ENCODE measurements around the gene MMS22L. TPM values are rescaled to one million over a fixed set of nuclear protein-coding genes. Genes with fewer than 3 reads are reported as not detected.

MMS22L gene
- polyA plus RNA-seq, 1 donor (not counting 4 experiments of a cell fraction or from before 2014, with no cell fraction given), result 14.3 TPM

- no peaks in the 10 kb centered on the region for H3K9me3 ChIP-seq (ENCODE audit: control insufficient read depth, low read depth, low read length)
- dilution Hi-C loops (cut with MboI; ENCODE audit: extremely low pct_ligation_motif_present, low sequenced_read_pairs), result no loop called here
- H3K79me2 ChIP-seq (ENCODE audit: control insufficient read depth, insufficient read depth, low read length), result no peaks in the 10 kb centered on the region
- no peak overlapping the region for H3K9ac ChIP-seq (ENCODE audit: control insufficient read depth, extremely low read depth, insufficient read depth, low read length)
- no peaks in the 10 kb centered on the region for H4K20me1 ChIP-seq (ENCODE audit: control insufficient read depth, extremely low read depth, insufficient read depth, low read length)
- DNase-seq (ENCODE audit: low read depth, low spot score) (no peak), FAIRE-seq (no peak)
- TF ChIP-seq CTCF (optimal IDR thresholded peaks at IDR 0.05 in 1 of 3, IDR thresholded peaks at IDR 0.05 in 1 of 3, conservative IDR thresholded peaks at IDR 0.05 in 1 of 3; ENCODE audit: extremely low read depth in 1 of 3, insufficient read depth in 2 of 3, low read length in 3 of 3) (no peak), EZH2 (IDR thresholded peaks at IDR 0.05; ENCODE audit: low read length) (no peak)
- H3K4me3 ChIP-seq (ENCODE audit: control insufficient read depth in 2 of 3, extremely low read depth in 1 of 3, insufficient read depth in 2 of 3, low read depth in 1 of 3, low read length in 3 of 3), result no peak overlapping the region
- H3K9me1 ChIP-seq (ENCODE audit: control insufficient read depth, extremely low read depth, insufficient read depth, low read length), result no peaks in the 10 kb centered on the region
- H3K27ac ChIP-seq (ENCODE audit: control insufficient read depth, insufficient read depth, low read length), result no peak overlapping the region
- peaks cover 6% of the 10 kb centered on the region for H3K4me1 ChIP-seq (ENCODE audit: control insufficient read depth, extremely low read depth, insufficient read depth, low read length)
- peaks cover 0 to 2% of the 10 kb centered on the region in 2 experiments for H3K36me3 ChIP-seq (ENCODE audit: control insufficient read depth in 2 of 2, extremely low read depth in 1 of 2, insufficient read depth in 2 of 2, low read length in 2 of 2)
- H3K4me2 ChIP-seq (ENCODE audit: control insufficient read depth, extremely low read depth, insufficient read depth, low read depth, low read length), result no peak overlapping the region
- no peak overlapping the region for H2AFZ ChIP-seq (ENCODE audit: control insufficient read depth, low read length)
- H3K27me3 ChIP-seq (ENCODE audit: control insufficient read depth, extremely low read depth, insufficient read depth, low read length), result no peaks in the 10 kb centered on the region
Measured at GRCh38 chr6:97147421-97147820, 135.6 kb downstream of the MMS22L start.

- dilution Hi-C loops (cut with MboI; ENCODE audit: extremely low pct_ligation_motif_present, low sequenced_read_pairs), result no loop called here
Measured at GRCh38 chr6:97145691-97146090, 137.3 kb downstream of the MMS22L start.

More at GRCh38 chr6:97145691-97146090, 137.3 kb downstream of the MMS22L start:
- Histone ChIP-seq H3K9ac (ENCODE audit: control insufficient read depth, extremely low read depth, insufficient read depth, low read length) (no peak overlapping the region), H3K79me2 (ENCODE audit: control insufficient read depth, insufficient read depth, low read length) (no peaks in the 10 kb centered on the region), H2AFZ (ENCODE audit: control insufficient read depth, low read length) (no peak overlapping the region), H3K27me3 (ENCODE audit: control insufficient read depth, extremely low read depth, insufficient read depth, low read length) (no peaks in the 10 kb centered on the region), H3K4me3 (ENCODE audit: control insufficient read depth in 2 of 3, extremely low read depth in 1 of 3, insufficient read depth in 2 of 3, low read depth in 1 of 3, low read length in 3 of 3) (no peak overlapping the region), H3K4me2 (ENCODE audit: control insufficient read depth, extremely low read depth, insufficient read depth, low read depth, low read length) (no peak overlapping the region), H3K4me1 (ENCODE audit: control insufficient read depth, extremely low read depth, insufficient read depth, low read length) (peaks cover 6% of the 10 kb centered on the region), H4K20me1 (ENCODE audit: control insufficient read depth, extremely low read depth, insufficient read depth, low read length) (no peaks in the 10 kb centered on the region), H3K27ac (ENCODE audit: control insufficient read depth, insufficient read depth, low read length) (no peak overlapping the region), H3K36me3 (ENCODE audit: control insufficient read depth in 2 of 2, extremely low read depth in 1 of 2, insufficient read depth in 2 of 2, low read length in 2 of 2) (peaks cover 0 to 2% of the 10 kb centered on the region in 2 experiments), H3K9me1 (ENCODE audit: control insufficient read depth, extremely low read depth, insufficient read depth, low read length) (no peaks in the 10 kb centered on the region), H3K9me3 (ENCODE audit: control insufficient read depth, low read depth, low read length) (no peaks in the 10 kb centered on the region)
- no peak for FAIRE-seq
- no peak for DNase-seq (ENCODE audit: low read depth, low spot score)
- no peak for TF ChIP-seq CTCF (optimal IDR thresholded peaks at IDR 0.05 in 1 of 3, IDR thresholded peaks at IDR 0.05 in 1 of 3, conservative IDR thresholded peaks at IDR 0.05 in 1 of 3; ENCODE audit: extremely low read depth in 1 of 3, insufficient read depth in 2 of 3, low read length in 3 of 3)
- no peak for TF ChIP-seq EZH2 (IDR thresholded peaks at IDR 0.05; ENCODE audit: low read length)
